Thyroid gland (tissue), 4 donors: ENCODE measurements around the gene OSMR.

Experiments
- CTCF ChIP-seq, 6 experiments: fragments of 200-600 bp in 3 of 6; fragments of 450-650 bp in 3 of 6; sonication (generic) in 3 of 6; IDR thresholded peaks; one replicate each; pipeline ENCODE4 v1.5.1; 2016 to 2019; ENCODE audit warnings: antibody characterized with exemption in 6 of 6, mild to moderate bottlenecking in 2 of 6, inconsistent platforms in 1 of 6, moderate library complexity in 1 of 6
- POLR2A ChIP-seq, 2 donors: fragments of 450-650 bp; IDR thresholded peaks; one replicate each; pipeline ENCODE4 v1.6.1; 2017; ENCODE audit warnings: antibody characterized with exemption in 2 of 2, mild to moderate bottlenecking in 2 of 2, moderate library complexity in 1 of 2

GRCh38 chr5:38927470-38927869 lies 81.7 kb downstream of the OSMR start:
- TF ChIP-seq CTCF (IDR thresholded peaks at IDR 0.05) (no peak), POLR2A (IDR thresholded peaks at IDR 0.05) (no peak)
